Mesenteric fat pad (tissue), 1 donor: ENCODE results near the gene SLC39A10. TPM values are rescaled to one million over a fixed set of nuclear protein-coding genes. Genes with fewer than 3 reads are reported as not detected.

Experiments used
- DNase-seq: peaks from one replicate; pipeline ENCODE4 v3.0.0-alpha.2; 2020; ENCODE audit warnings: low spot score
- total RNA-seq: library from RNA; stranded (reverse); fragmentation: NEBNext Ultra II Directional; extraction: Animal tissue kit (Norgen Biotek cat#: 25700); gene quantifications from one replicate; pipeline ENCODE4 v1.2.1, GENCODE V29; 2021
- donor health status: DM: yes; HTN: yes; CAD: no.

Gene SLC39A10
- total RNA-seq, 1 donor from 2014 or later: 13.2 TPM

- DNase-seq: no peak
These were observed 65.0 kb downstream of the SLC39A10 start for GRCh38 chr2:195722075-195722474.

GRCh38 chr2:195727106-195727505 lies 70.1 kb downstream of the SLC39A10 start:
- DNase-seq: no peak

- no peak for DNase-seq
These were observed 73.9 kb downstream of the SLC39A10 start for GRCh38 chr2:195730912-195731311.

- no peak for DNase-seq
These were observed 75.5 kb downstream of the SLC39A10 start for GRCh38 chr2:195732574-195732973.

GRCh38 chr2:195733831-195734230 lies 76.8 kb downstream of the SLC39A10 start:
- no peak for DNase-seq

- DNase-seq: no peak
These were observed 77.4 kb downstream of the SLC39A10 start for GRCh38 chr2:195734395-195734794.

GRCh38 chr2:195734931-195735330 lies 77.9 kb downstream of the SLC39A10 start:
- DNase-seq: no peak

GRCh38 chr2:195735347-195735746 lies 78.3 kb downstream of the SLC39A10 start:
- DNase-seq: no peak

- DNase-seq: no peak
These were observed 80.7 kb downstream of the SLC39A10 start for GRCh38 chr2:195737511-195738325.

- no peak for DNase-seq
These were observed 84.2 kb downstream of the SLC39A10 start for GRCh38 chr2:195741191-195741590.

- no peak for DNase-seq
These were observed 99.4 kb downstream of the SLC39A10 start for GRCh38 chr2:195756218-195756942.

GRCh38 chr2:195758846-195759245 lies 101.8 kb downstream of the SLC39A10 start:
- DNase-seq: no peak

- no peak for DNase-seq
These were observed 102.9 kb downstream of the SLC39A10 start for GRCh38 chr2:195759877-195760276.

GRCh38 chr2:195763866-195764265 lies 106.8 kb downstream of the SLC39A10 start:
- no peak for DNase-seq

- no peak for DNase-seq
These were observed 109.7 kb downstream of the SLC39A10 start for GRCh38 chr2:195766691-195767090.

GRCh38 chr2:195768431-195768830 lies 111.4 kb downstream of the SLC39A10 start:
- no peak for DNase-seq

- no peak for DNase-seq
These were observed 112.9 kb downstream of the SLC39A10 start for GRCh38 chr2:195769975-195770374.

- no peak for DNase-seq
These were observed 122.5 kb downstream of the SLC39A10 start for GRCh38 chr2:195779491-195779890.

- DNase-seq: no peak
These were observed 125.1 kb downstream of the SLC39A10 start for GRCh38 chr2:195782156-195782555.
